H1 (cell line): ENCODE results near the gene CACNG6. TPM values are rescaled to one million over a fixed set of nuclear protein-coding genes. Genes with fewer than 3 reads are reported as not detected.

Source experiments
- CTCF ChIA-PET: fragments of 300-600 bp; sonication (Branson Sonifier 250); formaldehyde crosslinking; loops from one replicate; lab custom pipeline; 2021; ENCODE audit not compliant: partially characterized antibody; lab: Charles Lee
- POLR2A ChIA-PET: fragments of 300-600 bp; sonication (Branson Sonifier 250); formaldehyde crosslinking; loops from one replicate; lab custom pipeline; 2021; ENCODE audit warnings: inconsistent platforms; ENCODE audit not compliant: partially characterized antibody; lab: Charles Lee
- DNase-seq, 2 experiments: peaks; one replicate each; pipeline versions ENCODE4 v3.0.0 to v3.0.0-alpha.2; 2010 to 2022; ENCODE audit warnings: low spot score in 2 of 2, low read depth in 1 of 2, mixed read lengths in 1 of 2
- FAIRE-seq: peaks from 2 replicates; lab custom pipeline; 2011; peaks lifted over from hg19 to GRCh38; lab: Jason Lieb, UNC
- H2AFZ ChIP-seq: 2 replicates; pipeline ENCODE4 v1.8.1; 2012; ENCODE audit warnings: low read length, inconsistent platforms
- H2AK5ac ChIP-seq: 2 replicates; pipeline ENCODE4 v1.6.1; 2013; ENCODE audit warnings: low read depth, low read length
- H2BK120ac ChIP-seq: replicated peaks from 2 replicates; pipeline ENCODE3; 2013; ENCODE audit warnings: low read depth, low read length, inconsistent platforms
- H2BK12ac ChIP-seq: 2 replicates; pipeline ENCODE4 v1.6.1; 2013; ENCODE audit warnings: low read depth, low read length
- H2BK15ac ChIP-seq: 2 replicates; pipeline ENCODE4 v1.6.1; 2013; ENCODE audit warnings: low read length
- H2BK20ac ChIP-seq: 2 replicates; pipeline ENCODE4 v1.6.1; 2013; ENCODE audit warnings: low read length
- H2BK5ac ChIP-seq: 2 replicates; pipeline ENCODE4 v1.6.1; 2013; ENCODE audit warnings: low read depth, low read length
- H3K14ac ChIP-seq: 2 replicates; pipeline ENCODE4 v1.6.1; 2013; ENCODE audit warnings: inconsistent platforms; ENCODE audit not compliant: insufficient read length
- H3K18ac ChIP-seq: 2 replicates; pipeline ENCODE4 v1.6.1; 2013; ENCODE audit warnings: low read length; ENCODE audit errors: extremely low read depth
- H3K23ac ChIP-seq: 2 replicates; pipeline ENCODE4 v1.6.1; 2013; ENCODE audit warnings: inconsistent platforms; ENCODE audit not compliant: insufficient read length
- H3K23me2 ChIP-seq: 2 replicates; pipeline ENCODE4 v1.6.1; 2013; ENCODE audit warnings: low read depth, low read length
- H3K27ac ChIP-seq: 2 replicates; pipeline ENCODE4 v1.6.1; 2011; ENCODE audit warnings: low read depth, low read length, inconsistent platforms
- H3K27me3 ChIP-seq, 4 experiments: replicated peaks in 1 of 4; 1 replicate in 1 of 4; 2 replicates in 3 of 4; pipeline versions ENCODE4 v1.6.1 to v1.8.1; 2011 to 2013; ENCODE audit warnings: low read length in 3 of 4, mild to moderate bottlenecking in 3 of 4, inconsistent platforms in 2 of 4, mixed read lengths in 2 of 4, moderate library complexity in 1 of 4; ENCODE audit not compliant: control insufficient read depth in 3 of 4, insufficient read depth in 3 of 4; ENCODE audit errors: extremely low read depth in 1 of 4
- H3K36me3 ChIP-seq, 4 experiments: 2 replicates each; pipeline versions ENCODE4 v1.6.1 to v1.8.1; 2011 to 2013; ENCODE audit warnings: mild to moderate bottlenecking in 4 of 4, low read length in 3 of 4, moderate library complexity in 2 of 4, control low read depth in 1 of 4, inconsistent platforms in 1 of 4; ENCODE audit not compliant: insufficient read depth in 4 of 4, control insufficient read depth in 2 of 4
- H3K4ac ChIP-seq: replicated peaks from 2 replicates; pipeline ENCODE3; 2013; ENCODE audit warnings: low read length, low read depth, mixed read lengths, inconsistent platforms; ENCODE audit not compliant: insufficient read length
- H3K4me1 ChIP-seq, 4 experiments: replicated peaks in 1 of 4; 1 replicate in 1 of 4; 2 replicates in 3 of 4; pipeline versions ENCODE4 v1.6.1 to v1.8.1; 2011 to 2013; ENCODE audit warnings: low read length in 3 of 4, inconsistent platforms in 2 of 4, mixed read lengths in 1 of 4; ENCODE audit not compliant: insufficient read depth in 4 of 4, control insufficient read depth in 3 of 4
- H3K4me2 ChIP-seq, 2 experiments: 2 replicates each; pipeline versions ENCODE4 v1.6.1 to v1.8.1; 2011 to 2013; ENCODE audit warnings: low read depth in 2 of 2, low read length in 2 of 2, control low read depth in 1 of 2, inconsistent platforms in 1 of 2, mild to moderate bottlenecking in 1 of 2; ENCODE audit not compliant: insufficient read depth in 1 of 2
- H3K4me3 ChIP-seq, 4 experiments: fragments of 200-600, 300-600 bp in 1 of 4; sonication (generic), shearing (Covaris generic), sonication (Bioruptor Twin) in 1 of 4; 2 replicates each; pipeline versions ENCODE4 v1.5.1 to v1.8.1; 2011 to 2016; ENCODE audit warnings: low read length in 4 of 4, low read depth in 3 of 4, control low read depth in 2 of 4, inconsistent platforms in 2 of 4, mild to moderate bottlenecking in 2 of 4, mixed read lengths in 1 of 4, moderate library complexity in 1 of 4; ENCODE audit not compliant: insufficient read depth in 2 of 4; ENCODE audit errors: extremely low read depth in 1 of 4
- H3K56ac ChIP-seq: replicated peaks from 2 replicates; pipeline ENCODE3; 2013; ENCODE audit warnings: low read depth, mild to moderate bottlenecking, mixed read lengths, low read length, inconsistent platforms; ENCODE audit not compliant: insufficient read length
- H3K79me1 ChIP-seq: 2 replicates; pipeline ENCODE4 v1.6.1; 2013; ENCODE audit warnings: low read depth, low read length, control low read depth
- H3K79me2 ChIP-seq, 2 experiments: 2 replicates each; pipeline versions ENCODE4 v1.6.1 to v1.8.1; 2012 to 2013; ENCODE audit warnings: low read length in 2 of 2, mild to moderate bottlenecking in 2 of 2, inconsistent platforms in 1 of 2; ENCODE audit not compliant: insufficient read depth in 2 of 2, control insufficient read depth in 1 of 2
- H3K9ac ChIP-seq, 4 experiments: replicated peaks in 1 of 4; 1 replicate in 1 of 4; 2 replicates in 3 of 4; pipeline versions ENCODE4 v1.6.1 to v1.8.1; 2011 to 2013; ENCODE audit warnings: low read depth in 3 of 4, low read length in 3 of 4, control low read depth in 2 of 4, mild to moderate bottlenecking in 2 of 4, moderate library complexity in 2 of 4, inconsistent platforms in 1 of 4; ENCODE audit errors: extremely low read depth in 1 of 4
- H3K9me3 ChIP-seq, 2 experiments: 2 replicates each; pipeline versions ENCODE4 v1.6.1 to v1.8.1; 2012 to 2013; ENCODE audit warnings: mild to moderate bottlenecking in 2 of 2, moderate library complexity in 2 of 2, control low read depth in 1 of 2, inconsistent platforms in 1 of 2, low read depth in 1 of 2, low read length in 1 of 2, mixed read lengths in 1 of 2; ENCODE audit not compliant: insufficient read depth in 2 of 2
- H4K20me1 ChIP-seq, 2 experiments: replicated peaks in 1 of 2; 2 replicates each; pipeline versions ENCODE3 to v1.8.1; 2011 to 2013; ENCODE audit warnings: inconsistent platforms in 2 of 2, low read length in 2 of 2, mild to moderate bottlenecking in 1 of 2; ENCODE audit not compliant: insufficient read depth in 2 of 2, control insufficient read depth in 1 of 2
- H4K5ac ChIP-seq: 2 replicates; pipeline ENCODE4 v1.6.1; 2013; ENCODE audit warnings: low read length, low read depth, mixed read lengths, inconsistent platforms; ENCODE audit not compliant: insufficient read length
- H4K8ac ChIP-seq: 2 replicates; pipeline ENCODE4 v1.8.0; 2013; ENCODE audit warnings: mild to moderate bottlenecking, moderate library complexity, low read length, inconsistent platforms; ENCODE audit not compliant: insufficient read depth; ENCODE audit errors: extremely low read depth
- H4K91ac ChIP-seq: replicated peaks from 2 replicates; pipeline ENCODE3; 2013; ENCODE audit warnings: low read length, mixed read lengths, inconsistent platforms; ENCODE audit not compliant: insufficient read length
- CEBPB ChIP-seq: IDR thresholded peaks from 2 replicates; pipeline ENCODE4 v1.6.1; 2012; ENCODE audit warnings: low read depth, low read length
- CREB1 ChIP-seq: IDR thresholded peaks from 2 replicates; pipeline ENCODE4 v1.6.1; 2012; ENCODE audit warnings: inconsistent platforms
- JUND ChIP-seq: IDR thresholded peaks from 2 replicates; pipeline ENCODE4 v1.6.1; 2011; ENCODE audit warnings: mild to moderate bottlenecking, improper control_type of control experiment, low read length
- RAD21 ChIP-seq, 2 experiments: IDR thresholded peaks in 1 of 2; conservative IDR thresholded peaks in 1 of 2; 2 replicates each; pipeline ENCODE4 v1.6.1; 2011; ENCODE audit warnings: low read depth in 2 of 2, low read length in 2 of 2, improper control_type of control experiment in 1 of 2, inconsistent platforms in 1 of 2, mild to moderate bottlenecking in 1 of 2, moderate library complexity in 1 of 2
- SAP30 ChIP-seq: fragments of 300-600 bp; sonication (generic); IDR thresholded peaks from 2 replicates; pipeline ENCODE4 v1.7.1; 2012; ENCODE audit warnings: low read length, moderate library complexity, mild to moderate bottlenecking, inconsistent platforms; ENCODE audit not compliant: insufficient read depth, insufficient replicate concordance
- WGBS, 2 experiments: shearing (Covaris generic) in 1 of 2; methylation state at CpG; one replicate each; pipeline versions ENCODE4 v1.1.6 to v1.1.7; 2013 to 2015; ENCODE audit warnings: low lambda C conversion rate in 2 of 2, mixed read lengths in 2 of 2, inconsistent platforms in 1 of 2, low coverage in 1 of 2, missing lambda C conversion rate in 1 of 2; ENCODE audit not compliant: insufficient replicate concordance in 2 of 2, insufficient coverage in 1 of 2, insufficient read length in 1 of 2; ENCODE audit errors: extremely low coverage in 1 of 2, missing lambda C conversion rate in 1 of 2; 5-methylcytosine and 5-hydroxymethylcytosine counted together
- polyA plus RNA-seq, 7 experiments: library from polyadenylated mRNA; depleted of rRNA in 3 of 7; stranded (reverse) in 5 of 7; unstranded in 2 of 7; fragments of >200 nt in 5 of 7; fragments of 200-250 nt in 2 of 7; gene quantifications; 1 replicate in 5 of 7; 2 replicates in 1 of 7; 4 replicates in 1 of 7; pipeline versions ENCODE4 v1.2.1 to v1.2.3, GENCODE V29; 2011 to 2013; ENCODE audit warnings: missing spikeins in 2 of 7, mixed read lengths in 2 of 7
- total RNA-seq: library from RNA; stranded (reverse); fragmentation: NEBNext Ultra II Directional; extraction: Animal tissue kit (Norgen Biotek cat#: 25700); gene quantifications from 2 replicates; pipeline ENCODE4 v1.2.1, GENCODE V29; 2021
- TF ChIP-seq, protein P1 (sequence below): IDR thresholded peaks from 2 replicates; pipeline ENCODE4 v1.6.1; 2012; ENCODE audit warnings: low read length, inconsistent platforms
- TF ChIP-seq, protein P2 (sequence below): IDR thresholded peaks from 2 replicates; pipeline ENCODE4 v1.6.1; 2012; ENCODE audit warnings: inconsistent platforms

Gene CACNG6
- total and polyA plus RNA-seq, 2 of the 8 experiments (the other 6 are each of a cell fraction or from before 2014, with no cell fraction given): 1.2 to 1.6 TPM

DNA sequence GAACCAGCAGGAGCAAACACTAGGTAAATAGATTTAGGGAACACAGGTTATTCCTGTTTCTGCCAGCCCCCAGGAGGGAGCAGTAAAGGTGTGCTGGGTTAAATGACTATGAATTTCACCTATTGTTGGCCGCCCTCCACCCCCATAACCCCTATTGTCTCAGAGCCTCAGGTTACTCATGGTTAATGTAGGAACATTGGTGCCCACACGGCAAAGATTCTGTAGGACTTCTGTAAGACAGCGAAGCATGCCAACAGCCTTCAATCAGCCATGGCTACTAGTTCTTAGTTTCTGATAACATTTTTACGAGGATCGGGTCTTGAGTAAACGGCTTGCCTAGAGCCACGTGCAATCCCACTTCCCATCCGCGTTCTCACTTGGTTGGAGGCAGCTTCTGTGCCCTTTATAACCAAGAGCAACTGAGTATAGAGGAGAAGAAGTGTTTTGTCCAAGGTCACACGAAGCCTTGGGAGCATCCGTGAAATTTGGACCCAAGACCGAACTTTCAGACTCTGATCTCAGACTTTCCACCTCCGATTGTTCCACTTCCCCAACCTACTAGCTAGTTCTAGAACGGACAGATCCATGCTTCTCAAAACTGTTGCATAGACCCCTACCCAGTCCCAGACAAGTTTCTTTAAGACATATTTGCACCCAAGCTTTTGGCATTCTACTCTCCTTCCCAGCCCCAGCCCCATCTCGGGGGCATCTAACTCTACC is 33.8 kb upstream of the CACNG6 start:
- Histone ChIP-seq H4K20me1 (no peaks in the 10 kb centered on the region), H3K56ac (peak overlapping the region; percentile 5), H3K23me2 (peaks cover 35% of the 10 kb centered on the region), H3K27me3 (peaks cover 0 to 3% (median 1%) of the 10 kb centered on the region in 4 experiments; a peak in 2 of 7 replicates), H3K36me3 (no peaks in the 10 kb centered on the region; a peak in 1 of 8 replicates), H2BK12ac (peak overlapping the region; percentile 84), H2AK5ac (peak overlapping the region; percentile 42; the same call in 1 of the 2 replicates), H3K4ac (peak overlapping the region; percentile 10), H3K23ac (no peak overlapping the region), H4K8ac (peak overlapping the region; percentile 81; the same call in 1 of the 2 replicates), H4K91ac (peak overlapping the region; percentile 96), H3K4me1 (peaks cover 7 to 18% (median 16%) of the 10 kb centered on the region in 4 experiments), H2BK20ac (peak overlapping the region; percentile 51), H3K79me2 (peaks cover 0 to 7% of the 10 kb centered on the region in 2 experiments; a peak in 1 of 4 replicates), H3K79me1 (no peaks in the 10 kb centered on the region), H4K5ac (peak overlapping the region; percentile 65), H3K4me3 (peak overlapping the region; percentile 17 to 61 (median 34); a peak in 7 of 8 replicates), H3K18ac (peak overlapping the region; percentile 88), H3K4me2 (peak overlapping the region; percentile 84 to 90), H2BK5ac (peak overlapping the region; percentile 75; the same call in 1 of the 2 replicates), H2BK120ac (peak overlapping the region; percentile 57), H2BK15ac (peak overlapping the region; percentile 2; the same call in 1 of the 2 replicates), H2AFZ (no peak overlapping the region), H3K9ac (peak overlapping the region in 3 of 4 experiments; percentile 59 to 65 (median 60); a peak in 6 of 7 replicates), H3K9me3 (no peaks in the 10 kb centered on the region), H3K27ac (peak overlapping the region; percentile 83), H3K14ac (no peak overlapping the region)
- ChIA-PET CTCF (interaction anchor here (0.7 to 2.4 kb wide), 5 partner anchors 13 to 66 kb away, joined by 3 to 7 read pairs (median 5); no protein-coding TSS in a partner anchor), POLR2A (interaction anchor here (1.0 to 5.6 kb wide), 12 partner anchors 9 to 345 kb away, joined by 3 to 41 read pairs (median 4); no protein-coding TSS in a partner anchor)
- FAIRE-seq (peak; percentile 95), DNase-seq (no peak)
- 2% methylated on average over 15 of the region's 15 CpGs; no CpG with 5 or more reads in 1 of the 2 experiments for WGBS, 2 experiments
- TF ChIP-seq SAP30: no peak
- TF ChIP-seq JUND: 0 out of 2 replicates have a peak, but pooled peaks have one; percentile 12
- TF ChIP-seq, protein P1, sequence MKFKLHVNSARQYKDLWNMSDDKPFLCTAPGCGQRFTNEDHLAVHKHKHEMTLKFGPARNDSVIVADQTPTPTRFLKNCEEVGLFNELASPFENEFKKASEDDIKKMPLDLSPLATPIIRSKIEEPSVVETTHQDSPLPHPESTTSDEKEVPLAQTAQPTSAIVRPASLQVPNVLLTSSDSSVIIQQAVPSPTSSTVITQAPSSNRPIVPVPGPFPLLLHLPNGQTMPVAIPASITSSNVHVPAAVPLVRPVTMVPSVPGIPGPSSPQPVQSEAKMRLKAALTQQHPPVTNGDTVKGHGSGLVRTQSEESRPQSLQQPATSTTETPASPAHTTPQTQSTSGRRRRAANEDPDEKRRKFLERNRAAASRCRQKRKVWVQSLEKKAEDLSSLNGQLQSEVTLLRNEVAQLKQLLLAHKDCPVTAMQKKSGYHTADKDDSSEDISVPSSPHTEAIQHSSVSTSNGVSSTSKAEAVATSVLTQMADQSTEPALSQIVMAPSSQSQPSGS: no peak; the same call in 1 of the 2 replicates
- TF ChIP-seq CEBPB: no peak
- TF ChIP-seq CREB1: no peak
- TF ChIP-seq, protein P2, sequence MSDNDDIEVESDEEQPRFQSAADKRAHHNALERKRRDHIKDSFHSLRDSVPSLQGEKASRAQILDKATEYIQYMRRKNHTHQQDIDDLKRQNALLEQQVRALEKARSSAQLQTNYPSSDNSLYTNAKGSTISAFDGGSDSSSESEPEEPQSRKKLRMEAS: peak; percentile 87
- peak; percentile 18 to 40; a peak in 3 of 4 replicates for TF ChIP-seq RAD21 (IDR thresholded peaks at IDR 0.05 in 1 of 2, conservative IDR thresholded peaks at IDR 0.05 in 1 of 2; ENCODE audit: low read depth in 2 of 2, low read length in 2 of 2)
